PFSK-1 (cell line): ENCODE measurements around the gene RNF141.

Source experiments
- POLR2AphosphoS5 ChIP-seq: IDR thresholded peaks from 2 replicates; pipeline ENCODE4 v1.6.1; 2012; ENCODE audit warnings: low read depth, mild to moderate bottlenecking, control low read depth, low read length, moderate library complexity
- SIN3A ChIP-seq: IDR thresholded peaks from 2 replicates; pipeline ENCODE4 v1.6.1; 2012; ENCODE audit warnings: mild to moderate bottlenecking, low read length, moderate library complexity, borderline replicate concordance; ENCODE audit not compliant: insufficient read depth
- TF ChIP-seq, protein P1 (sequence below), 2 experiments: IDR thresholded peaks; 2 replicates each; pipeline versions ENCODE4 v1.6.1 to v1.8.0; 2011 to 2012; ENCODE audit warnings: low read depth in 2 of 2, low read length in 2 of 2, control low read depth in 1 of 2, inconsistent platforms in 1 of 2, mild to moderate bottlenecking in 1 of 2, moderate library complexity in 1 of 2; ENCODE audit not compliant: insufficient read depth in 1 of 2

DNA sequence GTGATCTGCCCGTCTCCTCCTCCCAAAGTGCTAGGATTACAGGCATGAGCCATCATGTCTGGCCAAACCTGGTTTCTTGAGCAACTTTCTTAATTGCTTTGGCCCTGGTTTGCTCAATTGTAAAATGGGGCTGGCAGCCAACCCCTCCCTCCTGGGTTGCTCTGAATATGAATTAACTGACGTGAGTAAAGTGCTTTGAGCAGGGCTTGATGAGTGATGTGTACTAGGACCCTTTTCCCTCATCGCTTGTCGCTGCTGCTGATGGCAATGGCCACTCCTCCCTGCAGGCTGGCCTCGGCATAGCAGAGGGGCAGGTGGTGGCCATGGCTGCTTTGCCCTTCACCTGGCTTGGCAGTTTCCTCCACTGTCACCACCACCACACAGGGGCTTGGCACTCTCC is 41.5 kb downstream of the RNF141 start:
- no peak for TF ChIP-seq POLR2AphosphoS5
- TF ChIP-seq, protein P1, sequence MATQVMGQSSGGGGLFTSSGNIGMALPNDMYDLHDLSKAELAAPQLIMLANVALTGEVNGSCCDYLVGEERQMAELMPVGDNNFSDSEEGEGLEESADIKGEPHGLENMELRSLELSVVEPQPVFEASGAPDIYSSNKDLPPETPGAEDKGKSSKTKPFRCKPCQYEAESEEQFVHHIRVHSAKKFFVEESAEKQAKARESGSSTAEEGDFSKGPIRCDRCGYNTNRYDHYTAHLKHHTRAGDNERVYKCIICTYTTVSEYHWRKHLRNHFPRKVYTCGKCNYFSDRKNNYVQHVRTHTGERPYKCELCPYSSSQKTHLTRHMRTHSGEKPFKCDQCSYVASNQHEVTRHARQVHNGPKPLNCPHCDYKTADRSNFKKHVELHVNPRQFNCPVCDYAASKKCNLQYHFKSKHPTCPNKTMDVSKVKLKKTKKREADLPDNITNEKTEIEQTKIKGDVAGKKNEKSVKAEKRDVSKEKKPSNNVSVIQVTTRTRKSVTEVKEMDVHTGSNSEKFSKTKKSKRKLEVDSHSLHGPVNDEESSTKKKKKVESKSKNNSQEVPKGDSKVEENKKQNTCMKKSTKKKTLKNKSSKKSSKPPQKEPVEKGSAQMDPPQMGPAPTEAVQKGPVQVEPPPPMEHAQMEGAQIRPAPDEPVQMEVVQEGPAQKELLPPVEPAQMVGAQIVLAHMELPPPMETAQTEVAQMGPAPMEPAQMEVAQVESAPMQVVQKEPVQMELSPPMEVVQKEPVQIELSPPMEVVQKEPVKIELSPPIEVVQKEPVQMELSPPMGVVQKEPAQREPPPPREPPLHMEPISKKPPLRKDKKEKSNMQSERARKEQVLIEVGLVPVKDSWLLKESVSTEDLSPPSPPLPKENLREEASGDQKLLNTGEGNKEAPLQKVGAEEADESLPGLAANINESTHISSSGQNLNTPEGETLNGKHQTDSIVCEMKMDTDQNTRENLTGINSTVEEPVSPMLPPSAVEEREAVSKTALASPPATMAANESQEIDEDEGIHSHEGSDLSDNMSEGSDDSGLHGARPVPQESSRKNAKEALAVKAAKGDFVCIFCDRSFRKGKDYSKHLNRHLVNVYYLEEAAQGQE (IDR thresholded peaks at IDR 0.05; ENCODE audit: insufficient read depth in 1 of 2, low read depth in 2 of 2, low read length in 2 of 2): no peak
- TF ChIP-seq SIN3A: no peak
